IMR-90 (cell line): ENCODE measurements around the gene RNF6. TPM values are rescaled to one million over a fixed set of nuclear protein-coding genes. Genes with fewer than 3 reads are reported as not detected.

Source experiments
- ATAC-seq: fragments of 200-7000 bp; cut with Tn5 transposase; 2 replicates; pipeline ENCODE4 v1.9.1; 2020; ENCODE audit warnings: low read depth, mild to moderate bottlenecking, moderate library complexity
- BruUV-seq: library from RNA; stranded (reverse); fragments of 400-500 nt; replicated peaks from 2 replicates; lab custom pipeline; 2021; lab: Mats Ljungman, UMichigan
- CTCF ChIA-PET: fragments of 300-600 bp; formaldehyde crosslinking; extraction: SDS; loops from one replicate; lab custom pipeline; 2021; ENCODE audit warnings: antibody characterized with exemption; lab: Yijun Ruan, JAX
- POLR2A ChIA-PET: fragments of 300-600 bp; sonication (Branson Sonifier 250); formaldehyde crosslinking; loops from one replicate; lab custom pipeline; 2022; ENCODE audit warnings: antibody characterized with exemption; ENCODE audit not compliant: unreplicated experiment; lab: Charles Lee
- DNase-seq: peaks from one replicate; pipeline ENCODE4 v3.0.0; 2013
- H2AFZ ChIP-seq: replicated peaks from 2 replicates; pipeline ENCODE3; 2013; ENCODE audit warnings: low read length, mild to moderate bottlenecking; ENCODE audit not compliant: poor library complexity
- H2AK5ac ChIP-seq: 2 replicates; pipeline ENCODE4 v1.6.1; 2013; ENCODE audit warnings: low read depth, low read length, inconsistent platforms
- H2AK9ac ChIP-seq: replicated peaks from 2 replicates; pipeline ENCODE3; 2013; ENCODE audit warnings: mild to moderate bottlenecking, low read depth, low read length, moderate library complexity; ENCODE audit not compliant: poor library complexity
- H2BK120ac ChIP-seq: 2 replicates; pipeline ENCODE4 v1.6.1; 2013; ENCODE audit warnings: low read depth, low read length, inconsistent platforms
- H2BK15ac ChIP-seq: 3 replicates; pipeline ENCODE4 v1.6.1; 2013; ENCODE audit warnings: low read depth, low read length, inconsistent platforms
- H2BK20ac ChIP-seq: 2 replicates; pipeline ENCODE4 v1.6.1; 2013; ENCODE audit warnings: low read depth, mild to moderate bottlenecking, inconsistent platforms, low read length, moderate library complexity
- H2BK5ac ChIP-seq: 2 replicates; pipeline ENCODE4 v1.6.1; 2013; ENCODE audit warnings: mild to moderate bottlenecking, low read depth, low read length, inconsistent platforms; ENCODE audit not compliant: poor library complexity, severe bottlenecking
- H3K14ac ChIP-seq: replicated peaks from 2 replicates; pipeline ENCODE4 v1.6.1; 2013; ENCODE audit warnings: low read depth, low read length, inconsistent platforms
- H3K18ac ChIP-seq: 2 replicates; pipeline ENCODE4 v1.6.1; 2013; ENCODE audit warnings: low read depth, low read length, control low read depth
- H3K23ac ChIP-seq: 2 replicates; pipeline ENCODE4 v1.6.1; 2013; ENCODE audit warnings: low read depth, low read length, inconsistent platforms
- H3K27ac ChIP-seq: 2 replicates; pipeline ENCODE4 v1.5.1; 2013; ENCODE audit warnings: mild to moderate bottlenecking, control low read depth, low read length; ENCODE audit not compliant: insufficient read depth
- H3K27me3 ChIP-seq: 2 replicates; pipeline ENCODE4 v1.6.1; 2013; ENCODE audit warnings: low read length; ENCODE audit not compliant: control insufficient read depth, insufficient read depth
- H3K36me3 ChIP-seq: 2 replicates; pipeline ENCODE4 v1.6.1; 2013; ENCODE audit warnings: low read length, mixed read lengths; ENCODE audit not compliant: control insufficient read depth, insufficient read depth
- H3K4ac ChIP-seq: 2 replicates; pipeline ENCODE4 v1.6.1; 2013; ENCODE audit warnings: low read depth, low read length, inconsistent platforms
- H3K4me1 ChIP-seq: 2 replicates; pipeline ENCODE4 v1.6.1; 2013; ENCODE audit warnings: low read length, mixed read lengths; ENCODE audit not compliant: control insufficient read depth, insufficient read depth
- H3K4me2 ChIP-seq: 2 replicates; pipeline ENCODE4 v1.6.1; 2013; ENCODE audit warnings: low read depth, mild to moderate bottlenecking, control low read depth, low read length, moderate library complexity
- H3K4me3 ChIP-seq: 2 replicates; pipeline ENCODE4 v1.5.1; 2013; ENCODE audit warnings: low read depth, mild to moderate bottlenecking, control low read depth, low read length, moderate library complexity; ENCODE audit not compliant: insufficient read depth
- H3K56ac ChIP-seq: 2 replicates; pipeline ENCODE4 v1.6.1; 2013; ENCODE audit warnings: low read length, inconsistent platforms; ENCODE audit not compliant: insufficient read depth; ENCODE audit errors: extremely low read depth
- H3K79me1 ChIP-seq, 2 experiments: 2 replicates each; pipeline ENCODE4 v1.6.1; 2013; ENCODE audit warnings: low read length in 2 of 2, inconsistent platforms in 1 of 2, low read depth in 1 of 2
- H3K9ac ChIP-seq: 2 replicates; pipeline ENCODE4 v1.6.1; 2013; ENCODE audit warnings: low read depth, low read length, control low read depth
- H3K9me1 ChIP-seq: 2 replicates; pipeline ENCODE4 v1.6.1; 2013; ENCODE audit warnings: low read length, inconsistent platforms; ENCODE audit not compliant: insufficient read depth
- H3K9me3 ChIP-seq: 2 replicates; pipeline ENCODE4 v1.6.1; 2013; ENCODE audit warnings: low read length; ENCODE audit not compliant: control insufficient read depth, insufficient read depth
- H4K20me1 ChIP-seq: 2 replicates; pipeline ENCODE4 v1.6.1; 2013; ENCODE audit warnings: low read length, inconsistent platforms; ENCODE audit not compliant: insufficient read depth
- H4K5ac ChIP-seq: 2 replicates; pipeline ENCODE4 v1.6.1; 2013; ENCODE audit warnings: mild to moderate bottlenecking, low read depth, low read length, control low read depth
- H4K8ac ChIP-seq, 2 experiments: 2 replicates each; pipeline ENCODE4 v1.6.1; 2013; ENCODE audit warnings: low read depth in 2 of 2, low read length in 2 of 2, control low read depth in 1 of 2, inconsistent platforms in 1 of 2
- H4K91ac ChIP-seq: 2 replicates; pipeline ENCODE4 v1.6.1; 2013; ENCODE audit warnings: low read depth, low read length, inconsistent platforms; ENCODE audit not compliant: insufficient read depth
- CEBPB ChIP-seq: IDR thresholded peaks from 2 replicates; pipeline ENCODE4 v1.6.1; 2012; ENCODE audit warnings: low read depth, low read length, improper control_type of control experiment
- CHD1 ChIP-seq: IDR thresholded peaks from 2 replicates; pipeline ENCODE4 v1.6.1; 2012; ENCODE audit warnings: low read depth, low read length, improper control_type of control experiment
- MAFK ChIP-seq: IDR thresholded peaks from 2 replicates; pipeline ENCODE4 v1.6.1; 2012; ENCODE audit warnings: low read depth, low read length, improper control_type of control experiment
- MAZ ChIP-seq: IDR thresholded peaks from 2 replicates; pipeline ENCODE4 v1.6.1; 2012; ENCODE audit warnings: low read depth, mild to moderate bottlenecking, low read length, improper control_type of control experiment, moderate library complexity, borderline replicate concordance
- MXI1 ChIP-seq: IDR thresholded peaks from 2 replicates; pipeline ENCODE4 v1.6.1; 2012; ENCODE audit warnings: low read depth, mild to moderate bottlenecking, low read length, moderate library complexity, borderline replicate concordance
- POLR2A ChIP-seq: IDR thresholded peaks from 2 replicates; pipeline ENCODE4 v1.6.1; 2012; ENCODE audit warnings: mild to moderate bottlenecking, low read depth, low read length
- RAD21 ChIP-seq: IDR thresholded peaks from 2 replicates; pipeline ENCODE4 v1.6.1; 2012; ENCODE audit warnings: low read length, improper control_type of control experiment
- WGBS, 2 experiments: methylation state at CpG; one replicate each; pipeline versions ENCODE4 v1.1.5 to v1.1.7; 2013; ENCODE audit warnings: missing lambda C conversion rate in 2 of 2; ENCODE audit not compliant: insufficient read length in 1 of 2; ENCODE audit errors: extremely low coverage in 2 of 2; 5-methylcytosine and 5-hydroxymethylcytosine counted together
- dilution Hi-C: fragments of 300-500 bp; cut with HindIII; formaldehyde crosslinking; loops from one replicate; pipeline ENCODE4 v1.14.3; 2018; ENCODE audit warnings: low sequenced_read_pairs; ENCODE audit not compliant: unreplicated experiment
- in situ Hi-C: fragments of 300-500 bp; cut with MboI; formaldehyde crosslinking; loops from 3 replicates; pipeline ENCODE4 v1.14.3; 2019; ENCODE audit warnings: low sequenced_read_pairs, inconsistent platforms, mixed read lengths
- intact Hi-C: fragments of 100-400 bp; cut with micrococcal nuclease; formaldehyde crosslinking; loops from 2 replicates; pipeline ENCODE4 v1.10.0; 2022
- polyA plus RNA-seq, 3 experiments: library from polyadenylated mRNA; depleted of rRNA; stranded (reverse); fragments of >200 nt; gene quantifications; 2 replicates each; pipeline ENCODE4 v1.2.3, GENCODE V29; 2012; ENCODE audit warnings: low replicate concordance in 1 of 3
- total RNA-seq: library from RNA; depleted of rRNA; stranded (reverse); fragments of >200 nt; gene quantifications from 2 replicates; pipeline ENCODE4 v1.2.3, GENCODE V29; 2012
- TF ChIP-seq, protein P1 (sequence below): fragments of 150-350 bp; IDR thresholded peaks from 2 replicates; pipeline ENCODE4 v1.6.1; 2016; ENCODE audit warnings: low read depth, mild to moderate bottlenecking, low read length, moderate library complexity, borderline replicate concordance
- TF ChIP-seq, protein P2 (sequence below): fragments of 150-350 bp; IDR thresholded peaks from 2 replicates; pipeline ENCODE4 v1.6.1; 2017; ENCODE audit warnings: mild to moderate bottlenecking, antibody characterized with exemption, low read length, low read depth

RNF6 gene
- total and polyA plus RNA-seq, 2 of the 4 experiments (the other 2 are of a cell fraction), result 22.9 to 33.3 TPM

DNA sequence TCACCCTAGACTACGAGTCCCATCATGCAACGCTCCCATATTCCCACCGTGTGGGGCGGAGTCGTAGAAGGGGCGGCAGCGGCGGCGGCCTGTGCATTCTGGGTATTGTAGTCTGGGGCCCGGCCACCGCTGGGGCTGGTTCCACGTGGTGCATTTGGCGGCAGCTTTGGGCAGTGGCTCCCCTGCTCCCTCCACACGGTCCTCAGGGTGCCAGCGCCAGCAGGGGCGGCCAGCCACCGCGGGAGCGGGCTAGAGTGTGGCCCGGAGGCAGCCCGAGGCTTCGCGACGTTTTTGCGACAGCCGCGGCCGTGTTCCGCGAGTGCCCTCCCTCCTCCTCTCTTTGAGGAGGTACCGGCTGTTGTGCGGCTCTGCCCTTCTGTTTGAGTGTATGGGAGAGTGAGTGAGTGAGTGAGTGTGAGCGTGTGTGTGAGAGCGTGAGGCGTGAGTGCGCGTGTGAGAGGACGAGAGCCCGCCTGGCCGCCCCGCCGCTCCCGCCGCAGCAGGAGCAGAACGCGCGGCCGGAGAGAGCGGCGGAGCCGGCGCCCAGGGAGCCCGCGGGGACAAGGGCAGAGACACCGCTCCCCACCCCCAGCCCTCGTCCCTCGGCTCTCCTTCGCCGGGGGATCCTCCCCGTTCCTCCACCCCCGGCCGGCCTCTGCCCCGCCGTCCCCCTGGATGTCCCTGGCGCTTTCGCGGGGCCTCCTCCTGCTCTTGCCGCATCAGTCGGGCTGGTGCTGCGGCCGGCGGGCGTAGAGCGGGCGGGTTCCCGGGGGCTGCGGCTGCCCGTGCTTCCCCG, 31.9 kb upstream of the RNF6 start, which contains the start of gene CDK8:
TSS of gene CDK8 (plus strand) at position 343 of the 796 bp plus-strand sequence. CDS start 513 bp downstream, outside the sequence.
- H3K4me2 ChIP-seq, result peak within 1 kb of the TSS; percentile 99
- dilution Hi-C loops, result no loop called here
- intact Hi-C loops, result loop anchor here (1.0 to 10.0 kb wide), 2 partner anchors 241 to 444 kb away; no protein-coding TSS in a partner anchor
- H3K23ac ChIP-seq, result peak within 1 kb of the TSS; percentile 82
- H2AK9ac ChIP-seq, result peak within 1 kb of the TSS; percentile 94
- H4K8ac ChIP-seq, result peak within 1 kb of the TSS; percentile 49 to 98
- peak within 1 kb of the TSS; percentile 74 for H3K56ac ChIP-seq
- peak within 1 kb of the TSS; percentile 96 for H2BK5ac ChIP-seq
- no TSS peak for BruUV-seq
- peak; percentile 87 for DNase-seq
- H3K4me3 ChIP-seq, result peak within 1 kb of the TSS; percentile 82
- peak within 1 kb of the TSS; percentile 93 for H3K4ac ChIP-seq
- in situ Hi-C loops, result no loop called here
- no peak within 1 kb of the TSS for H2BK20ac ChIP-seq
- H3K9me3 ChIP-seq, result no peaks in the 10 kb centered on the region
- H2BK15ac ChIP-seq, result no peak within 1 kb of the TSS; the same call in 2 of the 3 replicates
- peaks cover 3 to 12% of the 10 kb centered on the region in 2 experiments; a peak in 3 of 4 replicates for H3K79me1 ChIP-seq
- WGBS, 2 experiments, result 0% methylated on average over 10 of the region's 79 CpGs; no CpG with 5 or more reads in 1 of the 2 experiments
- H3K36me3 ChIP-seq, result no peaks in the 10 kb centered on the region
- no peaks in the 10 kb centered on the region for H3K27me3 ChIP-seq
- H3K9ac ChIP-seq, result peak within 1 kb of the TSS; percentile 91
- peak within 1 kb of the TSS; percentile 77 for H3K14ac ChIP-seq
- peak; percentile 95 for ATAC-seq
- no peak within 1 kb of the TSS for H2AK5ac ChIP-seq
- H3K27ac ChIP-seq, result peak within 1 kb of the TSS; percentile 98
- H3K18ac ChIP-seq, result peak within 1 kb of the TSS; percentile 94; the same call in 1 of the 2 replicates
- H2AFZ ChIP-seq, result peak within 1 kb of the TSS; percentile 99
- H2BK120ac ChIP-seq, result peak within 1 kb of the TSS; percentile 94
- TF ChIP-seq MXI1 (peak; percentile 68; the same call in 1 of the 2 replicates), CEBPB (no peak), POLR2A (0 out of 2 replicates have a peak, but pooled peaks have one; percentile 37), RAD21 (no peak), MAFK (no peak), MAZ (peak; percentile 34; the same call in 1 of the 2 replicates), CHD1 (no peak)
- TF ChIP-seq, protein P1, sequence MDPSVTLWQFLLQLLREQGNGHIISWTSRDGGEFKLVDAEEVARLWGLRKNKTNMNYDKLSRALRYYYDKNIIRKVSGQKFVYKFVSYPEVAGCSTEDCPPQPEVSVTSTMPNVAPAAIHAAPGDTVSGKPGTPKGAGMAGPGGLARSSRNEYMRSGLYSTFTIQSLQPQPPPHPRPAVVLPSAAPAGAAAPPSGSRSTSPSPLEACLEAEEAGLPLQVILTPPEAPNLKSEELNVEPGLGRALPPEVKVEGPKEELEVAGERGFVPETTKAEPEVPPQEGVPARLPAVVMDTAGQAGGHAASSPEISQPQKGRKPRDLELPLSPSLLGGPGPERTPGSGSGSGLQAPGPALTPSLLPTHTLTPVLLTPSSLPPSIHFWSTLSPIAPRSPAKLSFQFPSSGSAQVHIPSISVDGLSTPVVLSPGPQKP, result no peak
- TF ChIP-seq, protein P2, sequence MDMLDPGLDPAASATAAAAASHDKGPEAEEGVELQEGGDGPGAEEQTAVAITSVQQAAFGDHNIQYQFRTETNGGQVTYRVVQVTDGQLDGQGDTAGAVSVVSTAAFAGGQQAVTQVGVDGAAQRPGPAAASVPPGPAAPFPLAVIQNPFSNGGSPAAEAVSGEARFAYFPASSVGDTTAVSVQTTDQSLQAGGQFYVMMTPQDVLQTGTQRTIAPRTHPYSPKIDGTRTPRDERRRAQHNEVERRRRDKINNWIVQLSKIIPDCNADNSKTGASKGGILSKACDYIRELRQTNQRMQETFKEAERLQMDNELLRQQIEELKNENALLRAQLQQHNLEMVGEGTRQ, result peak; percentile 32; the same call in 1 of the 2 replicates
- peak within 1 kb of the TSS; percentile 90; the same call in 1 of the 2 replicates for H4K91ac ChIP-seq
- CTCF ChIA-PET, result interaction anchor here (0.6 kb wide), 1 partner anchor 58 kb away, joined by 5 read pairs; no protein-coding TSS in a partner anchor
- H4K20me1 ChIP-seq, result peaks cover 13% of the 10 kb centered on the region; the same call in 1 of the 2 replicates
- no peaks in the 10 kb centered on the region for H3K4me1 ChIP-seq
- POLR2A ChIA-PET, result interaction anchor here (0.6 kb wide), 1 partner anchor 56 kb away, joined by 8 read pairs; no protein-coding TSS in a partner anchor
- H4K5ac ChIP-seq, result peak within 1 kb of the TSS; percentile 91; the same call in 1 of the 2 replicates
- H3K9me1 ChIP-seq, result peaks cover 5% of the 10 kb centered on the region; the same call in 1 of the 2 replicates
